HG03159 (cell line): ENCODE results near the gene RFLNA.

Experiments
- ATAC-seq: cut with Tn5 transposase; IDR thresholded peaks from one replicate; pipeline ENCODE4 v1.9.1; 2021; ENCODE audit warnings: mild to moderate bottlenecking, moderate library complexity; ENCODE audit not compliant: unreplicated experiment

Gene RFLNA

DNA sequence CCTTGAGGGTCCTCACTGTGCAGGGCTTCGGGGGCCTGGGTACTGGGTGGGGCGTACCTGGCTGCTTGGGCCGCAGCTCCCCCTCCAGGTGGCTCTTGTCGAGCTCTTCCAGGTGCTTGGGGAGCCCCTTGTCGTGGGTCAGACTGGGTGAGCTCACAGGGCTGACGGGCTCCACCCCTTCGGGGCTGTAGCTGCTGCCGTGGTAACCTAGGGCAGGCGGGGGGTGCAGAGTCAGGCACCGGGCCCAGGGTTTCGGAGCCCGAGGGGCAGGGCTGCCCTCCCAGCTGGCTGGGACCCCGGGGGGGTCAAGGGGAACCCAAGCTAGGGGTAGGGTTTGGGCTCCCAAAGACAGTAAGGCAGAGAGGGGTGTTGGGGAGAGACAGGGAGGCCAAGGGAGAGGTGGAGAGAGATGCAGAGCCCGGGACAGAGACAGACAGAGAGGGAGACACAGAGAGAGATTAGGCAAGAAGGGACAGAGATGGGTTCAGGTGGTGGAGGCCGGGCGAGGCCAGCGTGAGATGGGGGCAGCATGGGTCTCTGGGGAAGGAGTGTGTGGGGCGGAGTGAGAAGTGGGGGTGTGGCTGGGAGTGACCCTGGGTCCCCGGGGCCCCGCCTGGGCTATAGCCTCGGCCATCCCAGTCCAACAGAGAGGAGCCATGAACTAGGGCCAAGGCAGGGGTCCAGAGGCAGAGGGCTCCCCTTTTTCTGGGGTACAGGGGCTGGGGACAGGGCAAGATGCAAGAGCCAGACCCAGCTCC, 40.7 kb downstream of the RFLNA start:
- no peak for ATAC-seq

- ATAC-seq, result no peak
Observed at GRCh38 chr12:124336184-124336437, 41.2 kb downstream of the RFLNA start.

GRCh38 chr12:124336742-124337520, 42.0 kb downstream of the RFLNA start:
- ATAC-seq, result no peak

GRCh38 chr12:124337622-124338021, 42.7 kb downstream of the RFLNA start:
- no peak for ATAC-seq

- ATAC-seq, result no peak
Observed at GRCh38 chr12:124338448-124338847, 43.6 kb downstream of the RFLNA start.

DNA sequence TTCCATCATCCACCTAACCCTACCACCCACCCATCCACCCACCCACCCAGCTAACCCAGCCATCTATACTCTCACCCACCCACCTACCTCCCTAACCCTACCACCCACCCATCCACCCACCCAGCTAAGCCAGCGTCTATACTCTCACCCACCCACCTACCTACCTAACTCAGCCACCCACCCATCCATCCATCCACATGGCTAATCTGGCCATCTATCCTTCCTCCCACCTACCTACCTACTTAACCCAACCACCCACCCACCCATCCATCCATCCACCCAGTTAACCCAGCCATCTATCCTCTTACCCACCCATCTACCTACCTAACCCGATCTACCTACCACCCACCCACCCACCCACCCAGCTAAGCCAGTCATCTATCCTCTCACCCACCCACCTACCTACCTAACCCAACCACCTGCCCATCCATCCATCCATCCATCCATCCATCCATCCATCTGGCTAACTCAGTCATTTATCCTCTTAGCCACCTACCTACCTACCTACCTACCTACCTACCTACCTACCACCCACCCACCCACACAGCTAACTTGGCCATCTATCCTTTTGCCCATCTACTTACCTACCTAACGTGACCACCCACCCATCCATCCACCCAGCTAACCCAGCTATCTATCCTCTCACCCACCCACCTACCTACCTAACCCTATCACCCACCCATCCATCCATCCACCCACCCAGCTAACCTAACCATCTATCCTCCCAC, 44.1 kb downstream of the RFLNA start:
- no peak for ATAC-seq

- no peak for ATAC-seq
Observed at GRCh38 chr12:124340080-124340900, 45.4 kb downstream of the RFLNA start.

GRCh38 chr12:124341645-124342069, 46.8 kb downstream of the RFLNA start:
- ATAC-seq, result no peak

DNA sequence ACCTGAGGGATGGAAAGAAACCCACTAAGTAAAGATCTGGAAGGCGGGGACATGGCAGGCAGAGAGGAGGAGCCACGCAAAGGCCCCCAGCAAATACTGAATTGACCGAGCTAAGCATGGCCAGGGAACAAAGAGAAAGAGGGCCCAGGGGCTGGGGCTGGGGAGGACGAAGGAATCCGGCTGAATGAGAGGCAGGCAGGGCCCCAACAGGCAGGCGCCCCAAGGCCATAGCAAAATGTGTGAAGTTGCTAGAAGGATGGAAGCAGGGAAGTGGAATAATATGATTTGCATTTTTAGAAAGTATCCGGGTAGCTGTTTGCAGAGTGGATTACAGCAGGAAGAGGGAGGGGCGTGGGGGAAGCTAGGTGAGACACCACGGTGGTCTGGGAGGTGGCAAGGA, 49.1 kb downstream of the RFLNA start:
- ATAC-seq, result no peak

DNA sequence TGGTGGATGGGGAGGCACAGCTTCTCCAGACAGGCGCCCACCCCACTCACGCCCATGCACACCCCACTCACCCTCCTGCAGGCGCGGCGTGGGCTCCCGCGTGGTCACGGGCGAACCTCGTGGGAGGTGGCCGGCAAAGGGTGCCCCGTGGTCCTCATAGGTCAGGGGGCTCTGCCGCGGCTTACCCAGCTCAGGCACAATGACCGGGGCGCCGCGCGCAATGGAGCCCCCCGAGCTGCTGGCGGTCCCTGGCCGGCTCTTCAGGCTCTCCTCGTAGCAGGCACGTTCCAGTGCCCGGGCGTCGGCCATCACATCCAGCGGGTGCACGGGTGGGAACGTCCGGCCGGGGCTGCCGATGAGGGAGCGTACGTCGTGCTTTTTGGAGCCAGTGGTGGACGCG, 49.6 kb downstream of the RFLNA start:
- ATAC-seq, result no peak

DNA sequence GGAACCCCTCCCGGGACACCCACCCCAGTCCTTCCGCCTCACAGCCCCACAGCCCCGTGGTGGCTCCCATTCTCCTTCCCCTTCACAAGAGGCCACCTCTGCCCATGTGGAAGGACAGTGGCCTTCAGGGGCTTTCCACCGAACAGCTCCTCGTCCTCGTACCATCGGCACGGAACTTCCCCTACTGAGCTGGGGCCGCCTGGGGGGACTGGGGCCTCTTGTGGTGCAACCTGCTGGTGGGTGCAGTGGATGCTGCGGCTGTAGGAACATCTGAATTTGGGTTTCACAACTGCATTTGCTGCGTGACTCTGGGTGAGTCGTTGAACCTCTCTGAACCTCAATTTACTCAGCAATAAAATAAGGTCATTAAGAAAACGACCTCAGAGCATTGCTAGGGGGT, 50.9 kb downstream of the RFLNA start:
- no peak for ATAC-seq

DNA sequence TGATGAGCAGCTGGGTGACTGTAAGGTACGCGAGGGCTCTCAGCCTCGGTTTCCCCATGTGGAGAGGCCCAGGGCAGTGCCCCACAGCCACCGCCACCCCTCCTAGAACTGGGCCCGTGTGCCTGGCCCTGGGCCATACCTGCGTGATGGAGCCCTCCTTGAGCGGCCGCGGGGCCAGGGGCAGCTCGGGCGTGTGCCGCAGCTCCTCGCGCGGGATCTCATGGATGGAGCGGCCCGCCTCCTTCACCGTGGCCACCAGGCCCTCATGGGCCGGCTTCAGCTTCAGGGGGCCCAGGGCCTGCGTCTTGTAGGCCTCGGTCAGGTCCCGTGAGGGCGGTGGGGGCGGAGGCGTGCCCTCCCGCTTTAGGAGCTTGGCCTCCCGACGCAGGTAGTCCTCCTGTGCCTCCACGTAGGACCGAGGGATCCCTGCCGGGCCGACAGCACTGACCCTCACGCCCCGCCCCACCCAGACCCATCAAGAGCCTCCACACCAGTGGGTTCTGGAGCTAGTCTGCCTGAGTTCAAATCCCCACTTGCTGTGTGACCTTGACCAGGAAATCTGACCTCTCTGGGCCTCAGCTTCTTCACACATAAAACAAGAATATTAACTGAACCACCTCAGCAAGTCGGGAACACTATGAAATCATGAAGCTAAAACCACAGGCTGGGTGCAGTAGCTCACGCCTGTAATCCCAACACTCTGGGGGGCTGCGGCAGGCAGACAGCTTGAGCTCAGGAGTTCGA, 51.7 kb downstream of the RFLNA start:
- no peak for ATAC-seq

- no peak for ATAC-seq
Observed at GRCh38 chr12:124347335-124347734, 52.4 kb downstream of the RFLNA start.

GRCh38 chr12:124347805-124348658, 53.1 kb downstream of the RFLNA start:
- ATAC-seq, result no peak

DNA sequence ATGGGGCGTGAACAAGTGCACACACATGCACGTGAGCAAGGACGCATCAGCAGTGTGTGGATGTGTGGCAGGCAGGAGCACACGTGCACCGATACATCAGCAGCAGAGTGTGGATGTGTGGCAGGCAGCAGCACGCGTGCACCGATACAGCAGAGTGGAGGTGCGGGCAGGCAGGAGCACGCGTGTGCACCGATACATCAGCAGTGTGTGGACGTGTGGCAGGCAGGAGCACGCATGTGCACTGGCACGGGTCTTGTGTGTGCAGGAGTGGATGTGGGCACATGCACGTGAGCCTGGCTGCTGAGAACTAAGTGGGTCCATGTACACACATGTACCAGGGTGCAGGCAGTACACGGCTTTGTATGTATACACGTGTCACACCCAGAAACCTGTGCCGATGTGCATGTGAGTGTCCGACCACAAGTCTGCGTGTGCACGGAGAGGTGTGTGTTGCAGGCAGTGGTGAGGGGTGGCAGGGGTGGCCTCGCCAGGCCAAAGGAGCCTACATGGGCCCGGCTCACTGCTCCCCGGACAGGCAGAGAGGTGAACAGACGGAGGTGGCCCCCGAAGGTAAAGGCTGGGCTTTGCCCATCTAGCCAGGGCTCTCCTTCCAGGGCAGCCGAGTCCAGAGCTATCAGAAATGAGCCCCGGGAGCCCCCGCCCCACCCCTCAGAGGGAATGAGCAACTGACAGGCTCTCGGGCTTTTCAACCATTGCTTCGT, 53.9 kb downstream of the RFLNA start:
- ATAC-seq, result no peak

DNA sequence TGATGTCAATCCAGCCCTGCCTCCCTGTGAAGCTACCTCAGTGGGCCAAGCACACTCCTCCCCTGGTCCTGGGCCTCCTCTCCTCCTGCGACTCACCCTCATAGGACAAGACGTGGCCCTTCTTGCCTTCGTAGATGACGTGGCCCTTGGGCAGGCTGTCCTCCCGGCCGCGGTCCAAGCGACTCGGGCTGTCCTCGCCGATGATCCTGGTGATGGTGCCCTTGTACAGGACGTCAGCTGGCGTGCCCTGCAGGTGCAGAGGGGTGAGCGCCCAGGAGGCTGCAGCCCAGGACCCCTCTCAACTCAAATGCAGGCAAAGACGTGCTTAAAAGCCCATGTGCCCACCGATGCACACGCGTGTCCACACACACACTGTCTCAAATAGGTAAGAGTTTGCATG, 55.6 kb downstream of the RFLNA start:
- no peak for ATAC-seq

DNA sequence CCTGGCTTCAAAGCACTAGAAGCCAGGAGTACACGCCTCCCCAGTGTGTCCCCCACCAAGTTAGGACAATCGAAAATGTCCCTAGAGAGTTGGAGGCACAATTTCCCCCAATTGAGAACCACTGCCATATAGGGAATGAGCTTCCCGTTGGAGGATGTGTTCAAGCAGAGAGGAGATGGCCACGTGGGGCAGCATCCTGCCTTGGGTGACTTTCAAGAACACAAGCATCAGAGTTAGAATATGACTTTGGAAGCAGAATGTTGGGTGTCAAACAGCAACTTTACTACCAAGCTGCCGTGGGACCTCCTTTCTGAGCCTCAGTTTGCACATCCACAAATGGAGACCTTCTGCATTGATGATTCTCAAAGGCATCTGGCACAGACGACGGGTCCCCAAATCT, 56.5 kb downstream of the RFLNA start:
- no peak for ATAC-seq

GRCh38 chr12:124352257-124352656, 57.4 kb downstream of the RFLNA start:
- ATAC-seq, result no peak

- ATAC-seq, result no peak
Observed at GRCh38 chr12:124352839-124353238, 57.9 kb downstream of the RFLNA start.
